GM23248 (cell line): ENCODE data around the gene CREG1.

Source experiments
- EZH2 ChIP-seq: fragments of 200-600 bp; sonication (generic); IDR thresholded peaks from 2 replicates; pipeline ENCODE4 v1.6.1; 2018; ENCODE audit warnings: antibody characterized with exemption, mild to moderate bottlenecking; ENCODE audit not compliant: insufficient read depth, poor library complexity, severe bottlenecking
- EZH2phosphoT487 ChIP-seq: fragments of 200-600 bp; sonication (generic); IDR thresholded peaks from 2 replicates; pipeline ENCODE4 v1.6.1; 2018; ENCODE audit warnings: antibody characterized with exemption, moderate library complexity, mild to moderate bottlenecking, low read depth; ENCODE audit not compliant: insufficient read depth

GRCh38 chr1:167593860-167594259 is 40.3 kb upstream of the CREG1 start:
- TF ChIP-seq EZH2 (no peak), EZH2phosphoT487 (no peak)
